GM18511 (cell line): ENCODE data around the gene ACCSL.

Source experiments
- ATAC-seq: cut with Tn5 transposase; IDR thresholded peaks from one replicate; pipeline ENCODE4 v1.9.1; 2021; ENCODE audit warnings: mild to moderate bottlenecking, moderate library complexity; ENCODE audit not compliant: unreplicated experiment

The ACCSL gene

GRCh38 chr11:44047931-44048431 lies at the start of gene ACCSL:
Gene ACCSL, plus strand, starts transcription at chr11:44047981. Its CDS starts 56 bp downstream, at chr11:44048037.
- ATAC-seq = no peak

- ATAC-seq = no peak
Observed at GRCh38 chr11:43998308-43998707, 49.5 kb upstream of the ACCSL start.

GRCh38 chr11:44000731-44001130 lies 47.0 kb upstream of the ACCSL start:
- no peak for ATAC-seq

DNA sequence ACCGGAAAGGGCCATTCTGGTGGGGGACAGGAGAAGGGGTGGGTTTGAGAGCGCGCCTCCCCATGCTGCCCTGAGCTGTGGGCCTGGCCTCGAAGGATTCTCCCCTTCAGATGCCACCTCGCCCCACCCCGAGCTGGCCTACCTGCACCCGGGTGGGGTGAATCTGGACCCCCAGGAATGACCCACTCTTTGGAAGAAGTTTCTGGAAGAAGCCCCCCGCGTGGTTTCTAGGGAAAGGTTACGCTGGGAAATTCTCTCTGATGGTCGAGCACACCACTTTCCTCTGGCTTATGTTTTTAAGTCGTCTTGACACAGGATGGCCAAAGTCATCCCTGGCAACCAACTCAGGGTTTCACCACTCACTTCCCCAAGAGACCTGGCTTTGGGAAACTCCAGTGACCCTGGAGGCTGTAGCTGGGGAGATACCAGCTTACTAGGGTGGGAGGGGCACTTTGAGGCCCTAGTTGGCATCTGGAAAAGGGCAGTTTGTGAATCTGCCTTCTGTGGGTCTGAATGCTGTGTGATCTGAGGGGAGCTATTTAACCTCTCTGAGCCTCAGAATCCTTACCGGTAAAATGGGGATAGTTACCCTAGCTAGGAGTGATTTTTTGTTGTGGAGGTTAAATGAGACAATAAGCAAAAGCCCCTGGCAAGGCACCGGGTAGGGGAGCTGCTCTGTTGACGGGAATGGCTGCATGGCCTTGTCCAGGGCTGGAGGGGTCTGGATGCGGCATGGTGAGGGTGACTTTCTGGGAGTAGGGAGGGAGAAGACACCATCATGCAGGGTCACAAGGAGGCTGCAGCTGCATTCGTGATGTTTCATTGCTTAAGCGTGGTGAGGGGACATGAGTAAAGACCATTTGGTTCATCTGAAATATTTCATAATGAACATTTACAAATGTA lies 45.3 kb upstream of the ACCSL start:
- no peak for ATAC-seq

DNA sequence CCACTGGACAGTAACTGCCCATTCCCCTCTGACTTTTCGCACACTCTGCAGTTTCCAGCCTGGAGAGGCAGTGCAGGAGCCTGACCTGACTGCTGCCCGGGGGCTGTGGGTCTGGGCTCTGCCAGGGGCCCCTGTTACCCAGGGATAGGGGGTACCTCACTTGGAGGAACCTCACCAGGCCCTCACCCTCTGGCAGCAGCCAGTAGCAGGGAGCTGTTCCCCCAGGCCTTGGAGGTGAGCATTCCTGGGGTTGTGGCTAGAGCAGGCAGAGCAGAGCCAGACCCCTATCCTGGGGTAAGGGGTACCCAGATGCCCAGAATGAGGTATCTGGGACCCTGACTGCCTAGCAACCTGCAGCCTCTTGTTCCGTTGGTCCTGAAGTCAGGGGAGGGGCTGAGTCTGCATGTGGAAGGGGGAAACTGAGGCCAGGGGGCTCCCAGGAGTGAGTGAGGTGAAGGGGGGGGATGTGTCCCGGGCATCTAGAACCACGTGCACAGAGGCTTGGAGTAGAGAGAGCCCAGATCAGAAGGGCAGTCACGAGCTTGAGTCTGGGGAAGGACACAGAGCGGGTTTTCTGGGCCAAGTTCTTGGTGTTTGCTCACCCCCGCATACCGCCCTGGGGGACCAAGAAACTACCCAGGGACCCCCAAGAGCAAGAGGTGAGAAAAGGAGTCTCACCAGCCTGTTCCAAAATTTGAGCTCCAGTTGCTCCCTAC lies 43.9 kb upstream of the ACCSL start:
- no peak for ATAC-seq

DNA sequence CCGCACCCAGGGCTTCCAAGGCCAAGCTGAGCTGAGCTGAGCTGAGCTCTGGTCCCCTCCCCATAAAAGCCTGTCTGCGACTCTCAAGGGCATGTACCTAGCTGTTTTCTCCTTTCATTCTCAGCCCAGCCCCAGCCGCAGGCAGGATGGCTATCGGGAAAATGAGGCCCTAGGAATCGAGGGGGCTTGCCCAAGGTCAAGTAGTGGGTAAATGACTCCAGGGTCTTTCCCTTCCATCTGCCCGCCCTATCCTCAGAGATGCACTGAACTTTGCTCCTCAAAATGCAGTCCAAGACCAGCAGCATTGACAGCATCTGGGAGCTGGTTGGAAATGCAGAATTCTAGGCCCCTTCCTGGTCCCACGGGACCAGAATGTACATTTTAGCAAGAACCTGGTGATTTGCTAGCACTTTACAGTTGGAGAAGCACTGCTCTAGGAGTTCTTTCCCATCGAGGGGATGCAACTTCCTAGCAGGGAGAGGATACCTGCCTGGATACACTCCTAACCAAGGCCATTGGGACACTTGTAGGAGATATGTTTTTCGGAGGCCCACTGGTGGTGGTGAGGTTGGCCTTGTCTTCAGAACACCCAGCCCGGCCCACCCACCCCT lies 43.2 kb upstream of the ACCSL start:
- no peak for ATAC-seq

- no peak for ATAC-seq
Observed at GRCh38 chr11:44005063-44005701, 42.6 kb upstream of the ACCSL start.

DNA sequence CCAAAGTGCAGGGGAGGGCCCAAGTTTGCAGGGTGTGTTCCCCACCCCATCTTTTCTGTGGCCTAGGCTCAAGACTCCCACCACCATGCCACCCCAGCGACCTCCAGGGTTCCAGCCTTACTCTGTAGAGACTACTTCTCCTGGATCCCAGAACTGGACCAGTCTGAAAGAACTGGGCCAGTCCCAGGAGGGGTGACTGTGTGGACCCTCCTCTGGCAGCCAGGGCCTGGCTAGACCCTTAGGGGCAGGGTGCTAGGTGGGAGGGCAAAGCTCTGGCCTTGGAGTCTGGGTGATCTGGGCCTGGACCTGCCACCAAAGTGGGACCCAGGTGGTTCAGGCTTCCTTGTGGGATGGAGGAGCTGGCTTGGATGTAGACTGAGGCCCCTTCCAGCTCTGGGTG lies 41.8 kb upstream of the ACCSL start:
- no peak for ATAC-seq

DNA sequence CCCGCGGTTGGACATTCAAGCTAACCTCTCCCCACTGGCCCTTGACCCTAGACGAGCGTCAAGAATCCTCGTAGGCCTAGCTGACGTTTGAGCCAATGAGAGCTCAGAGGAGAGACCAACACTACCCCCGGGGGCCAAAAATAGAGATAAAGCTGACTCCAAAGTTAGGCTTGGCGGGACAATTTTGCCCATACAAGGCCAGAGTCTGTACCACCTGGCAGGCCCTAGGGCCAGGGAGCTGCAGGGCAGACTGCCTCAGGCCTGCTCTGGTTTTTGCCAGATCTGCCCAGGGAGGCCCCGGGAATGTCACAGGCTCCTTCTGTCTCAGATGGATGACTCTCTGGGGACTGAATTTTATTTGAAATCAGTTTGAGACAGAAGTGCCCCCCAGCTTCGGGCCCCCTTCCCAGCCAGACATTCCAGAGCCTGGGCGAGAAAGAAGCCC lies 40.8 kb upstream of the ACCSL start:
- ATAC-seq = no peak

- no peak for ATAC-seq
Observed at GRCh38 chr11:44007481-44008087, 40.2 kb upstream of the ACCSL start.

- no peak for ATAC-seq
Observed at GRCh38 chr11:44008088-44008501, 39.7 kb upstream of the ACCSL start.

- ATAC-seq = no peak
Observed at GRCh38 chr11:44008698-44009097, 39.1 kb upstream of the ACCSL start.

DNA sequence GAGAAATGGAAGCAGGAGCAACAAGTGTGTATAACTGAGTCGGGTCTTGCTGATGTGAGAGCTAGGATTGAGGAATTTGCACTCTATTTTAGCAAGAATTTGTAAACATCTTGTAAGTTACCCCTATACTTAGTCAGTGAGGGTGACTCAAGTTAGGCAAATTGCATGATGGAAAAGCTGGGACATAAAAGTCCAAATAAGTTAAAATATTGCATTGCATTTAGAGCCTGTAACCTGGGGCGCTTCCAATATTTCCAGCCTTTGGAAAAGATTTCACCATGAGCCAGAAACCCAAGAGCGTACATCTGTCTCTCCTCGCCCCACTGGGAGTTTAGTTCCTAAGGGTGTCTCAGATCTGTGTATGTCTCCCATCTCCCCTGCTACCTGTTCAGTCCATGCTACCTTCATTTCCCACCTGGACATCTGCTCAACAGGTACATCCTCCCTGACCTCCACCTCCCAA lies 37.0 kb upstream of the ACCSL start:
- ATAC-seq = no peak

DNA sequence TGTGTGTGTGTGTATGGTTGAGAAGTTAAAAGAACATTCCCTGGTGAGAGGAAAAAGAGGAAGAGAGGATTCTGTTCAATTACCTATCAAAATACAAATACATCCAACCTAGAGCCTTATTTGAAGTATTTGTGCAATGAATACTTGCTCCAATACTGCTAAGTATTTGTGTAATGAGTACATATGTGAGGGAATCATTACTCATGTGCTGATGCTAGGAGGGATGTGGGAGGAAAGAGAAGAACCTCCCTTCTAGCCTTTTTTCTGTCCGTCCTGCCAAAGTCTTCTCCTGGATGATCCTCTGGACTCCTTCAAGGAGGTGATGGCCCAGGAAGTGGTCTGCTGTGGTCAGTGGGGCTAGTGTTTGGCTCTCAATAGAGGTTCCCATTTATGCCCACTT lies 36.0 kb upstream of the ACCSL start:
- ATAC-seq = no peak

GRCh38 chr11:44014968-44015623 lies 32.7 kb upstream of the ACCSL start:
- no peak for ATAC-seq

DNA sequence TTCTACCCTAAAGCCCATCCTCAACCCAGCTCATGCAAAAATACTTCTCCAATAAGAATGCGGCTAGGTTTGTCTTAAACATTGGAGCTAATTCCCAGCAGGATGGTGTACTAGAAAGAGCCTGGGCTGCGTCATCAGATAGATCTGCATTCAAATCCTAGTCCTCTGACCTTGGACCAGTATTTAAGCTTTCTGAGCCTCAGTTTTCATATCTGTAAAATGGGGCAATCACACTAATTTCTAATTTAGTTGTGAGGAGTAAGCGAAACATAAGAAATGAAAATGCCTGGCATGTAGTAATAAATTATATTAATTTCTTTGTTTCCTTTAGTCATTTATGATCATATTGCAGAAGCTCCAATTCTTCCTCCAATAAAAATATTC lies 32.2 kb upstream of the ACCSL start:
- ATAC-seq = no peak

GRCh38 chr11:44016131-44016530 lies 31.6 kb upstream of the ACCSL start:
- ATAC-seq = no peak

- no peak for ATAC-seq
Observed at GRCh38 chr11:44016546-44017442, 31.0 kb upstream of the ACCSL start.
